ENCODE measurements around the gene TMEM59. TPM values are rescaled to one million over a fixed set of nuclear protein-coding genes. Genes with fewer than 3 reads are reported as not detected.
"Not testable (repeated sequence)": the region's sequence is repeated elsewhere in the genome, so short reads cannot be mapped to it uniquely, and the experiment has no call there.

Gene TMEM59
- total RNA-seq, 1 donor from 2014 or later, result 119 TPM

DNA sequence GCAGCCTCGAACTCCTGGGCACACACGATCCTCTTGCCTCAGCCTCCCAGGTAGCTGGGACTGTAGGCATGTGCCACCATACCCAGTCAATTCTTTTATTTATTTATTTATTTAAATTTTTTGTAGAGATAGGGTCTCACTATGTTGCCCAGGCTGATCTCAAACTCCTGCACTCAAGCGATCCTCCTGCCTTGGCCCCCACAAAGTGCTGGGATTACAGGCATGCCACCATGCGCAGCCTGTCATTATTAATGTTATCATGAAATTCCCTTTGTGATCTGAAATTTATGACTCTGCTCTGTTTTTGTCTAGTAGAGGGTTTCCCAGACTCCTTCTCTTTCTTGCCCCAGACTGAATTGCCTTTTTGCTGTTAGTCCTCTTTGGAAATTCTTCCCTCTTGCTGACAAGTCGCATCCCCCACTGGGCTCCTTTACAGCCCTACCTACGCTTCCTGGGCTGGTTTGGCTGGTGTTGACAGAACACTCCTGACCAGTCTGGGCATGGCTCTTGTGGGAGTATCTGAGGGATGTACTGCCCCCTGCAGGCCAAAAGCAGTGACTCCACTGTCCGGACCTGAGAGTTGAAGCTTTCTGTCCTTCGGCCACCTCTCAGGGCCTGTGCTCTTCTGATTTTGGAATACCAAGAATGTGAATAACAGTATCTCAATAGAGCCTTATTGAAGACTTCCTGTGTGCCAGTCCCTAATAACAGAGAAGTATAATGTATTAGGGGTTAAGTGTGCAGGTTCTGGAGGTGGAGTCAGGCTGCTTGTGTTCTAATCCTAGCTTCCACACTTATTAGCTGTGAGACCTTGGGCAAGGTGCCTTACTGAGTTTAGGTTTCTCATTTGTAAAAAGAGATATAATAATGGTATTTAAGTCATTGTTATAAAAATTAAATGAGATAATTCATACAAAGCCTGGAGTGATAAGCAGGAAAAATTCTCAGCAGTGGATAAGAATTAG, 28.6 kb upstream of the TMEM59 start:
- peak; percentile 33 for DNase-seq (ENCODE audit: low spot score)
- H3K27me3 Mint-ChIP-seq (ENCODE audit: insufficient read depth), result no peaks in the 10 kb centered on the region
- peaks cover 4% of the 10 kb centered on the region for H3K36me3 Mint-ChIP-seq (ENCODE audit: low read depth)
- no peak overlapping the region for H3K27ac Mint-ChIP-seq
- no peak overlapping the region for H3K4me3 Mint-ChIP-seq
- intact Hi-C loops (cut with micrococcal nuclease), result loop anchor here (1.0 kb wide), 3 partner anchors 11 to 220 kb away; partner anchors contain the start of genes TCEANC2 and TMEM59
- H3K4me1 Mint-ChIP-seq (ENCODE audit: low read depth), result peaks cover 11% of the 10 kb centered on the region
- H3K9me3 Mint-ChIP-seq, result no peaks in the 10 kb centered on the region

DNA sequence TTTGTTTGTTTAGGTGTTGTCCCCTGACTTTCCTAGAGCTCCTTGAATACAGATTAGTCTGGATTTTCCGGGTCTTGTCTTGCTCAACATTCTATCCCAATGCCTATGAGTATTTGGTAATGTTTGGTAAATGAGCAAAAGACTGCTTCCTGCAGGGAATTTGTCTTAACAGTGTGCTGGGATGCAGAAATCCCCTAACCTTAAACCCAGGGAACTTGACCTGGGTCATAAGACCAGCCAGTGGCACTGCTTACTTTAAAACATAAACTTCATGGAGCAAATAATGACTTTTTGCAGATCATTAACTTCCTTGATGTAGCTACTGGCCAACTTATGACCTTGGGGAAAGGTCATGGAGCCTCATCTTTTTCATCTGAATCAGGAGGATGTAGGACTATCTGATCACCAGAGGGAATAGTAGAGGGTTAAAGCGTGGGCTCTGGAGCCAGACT, 27.6 kb upstream of the TMEM59 start:
- intact Hi-C loops (cut with micrococcal nuclease), result loop anchor here (1.0 kb wide), 3 partner anchors 10 to 219 kb away; partner anchors contain the start of genes TCEANC2 and TMEM59
- peaks cover 4% of the 10 kb centered on the region for H3K36me3 Mint-ChIP-seq (ENCODE audit: low read depth)
- no peaks in the 10 kb centered on the region for H3K27me3 Mint-ChIP-seq (ENCODE audit: insufficient read depth)
- no peak for DNase-seq (ENCODE audit: low spot score)
- H3K9me3 Mint-ChIP-seq, result no peaks in the 10 kb centered on the region
- H3K4me1 Mint-ChIP-seq (ENCODE audit: low read depth), result peaks cover 11% of the 10 kb centered on the region
- no peak overlapping the region for H3K4me3 Mint-ChIP-seq
- H3K27ac Mint-ChIP-seq, result no peak overlapping the region

DNA sequence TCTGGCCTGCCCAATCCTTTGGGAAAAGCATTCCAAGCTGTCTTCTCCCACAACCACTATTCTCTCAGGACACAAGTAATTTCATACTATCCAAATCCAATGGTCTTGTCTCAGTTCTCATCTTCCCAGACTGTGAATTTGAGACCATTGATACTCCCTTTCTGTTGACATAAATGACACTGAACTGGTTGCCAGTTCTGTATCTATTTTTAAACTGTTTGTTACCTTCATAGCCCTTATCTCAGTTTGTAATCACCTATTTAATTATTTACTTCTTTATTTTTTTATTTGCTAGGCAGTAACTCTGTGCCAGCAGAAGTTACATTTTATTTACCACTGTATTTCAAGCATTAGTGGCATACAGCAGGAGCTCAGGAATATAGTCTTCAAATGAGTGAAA, 24.4 kb upstream of the TMEM59 start:
- intact Hi-C loops (cut with micrococcal nuclease), result no loop called here
- Mint-ChIP-seq H3K27ac (no peak overlapping the region), H3K9me3 (no peaks in the 10 kb centered on the region), H3K4me1 (ENCODE audit: low read depth) (peaks cover 11% of the 10 kb centered on the region), H3K4me3 (no peak overlapping the region), H3K36me3 (ENCODE audit: low read depth) (peaks cover 4% of the 10 kb centered on the region), H3K27me3 (ENCODE audit: insufficient read depth) (no peaks in the 10 kb centered on the region)
- no peak for DNase-seq (ENCODE audit: low spot score)

DNA sequence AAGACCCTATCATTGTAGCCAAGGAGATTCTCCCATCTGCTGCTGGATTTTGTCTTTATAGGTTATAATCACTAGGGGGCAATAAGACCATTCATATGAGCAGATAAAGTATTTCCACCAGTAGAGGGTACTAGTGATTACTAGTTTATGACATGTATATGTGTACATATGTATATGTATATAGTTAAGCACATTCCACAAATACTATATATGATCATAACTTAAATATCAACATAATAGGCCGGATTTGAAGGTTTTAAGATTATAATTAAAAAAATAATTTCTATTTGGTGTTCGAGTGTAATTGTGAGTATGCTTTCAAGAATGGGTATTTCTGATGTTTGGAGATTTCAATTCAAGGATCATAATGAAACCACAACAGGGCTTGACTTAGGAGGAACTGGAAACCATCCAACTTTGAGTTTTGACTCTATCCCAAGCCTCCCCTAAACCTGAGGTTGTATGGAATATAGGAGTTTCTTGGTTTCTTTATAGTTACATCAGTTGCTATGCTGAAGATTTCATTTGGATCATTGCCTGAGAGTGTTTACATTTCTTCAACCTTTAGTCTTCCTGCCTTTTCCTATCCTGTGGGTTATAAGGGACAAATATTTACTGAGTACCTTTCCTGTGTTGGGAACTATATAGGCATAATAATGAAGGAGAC, 17.3 kb upstream of the TMEM59 start:
- Mint-ChIP-seq H3K27ac (no peak overlapping the region), H3K4me3 (no peak overlapping the region), H3K36me3 (ENCODE audit: low read depth) (peaks cover 9% of the 10 kb centered on the region), H3K4me1 (ENCODE audit: low read depth) (no peaks in the 10 kb centered on the region), H3K27me3 (ENCODE audit: insufficient read depth) (no peaks in the 10 kb centered on the region), H3K9me3 (no peaks in the 10 kb centered on the region)
- DNase-seq (ENCODE audit: low spot score), result no peak
- intact Hi-C loops (cut with micrococcal nuclease), result loop anchor here (1.0 to 5.0 kb wide), 5 partner anchors 11 to 740 kb away; partner anchors contain the start of genes TCEANC2 and TMEM59

DNA sequence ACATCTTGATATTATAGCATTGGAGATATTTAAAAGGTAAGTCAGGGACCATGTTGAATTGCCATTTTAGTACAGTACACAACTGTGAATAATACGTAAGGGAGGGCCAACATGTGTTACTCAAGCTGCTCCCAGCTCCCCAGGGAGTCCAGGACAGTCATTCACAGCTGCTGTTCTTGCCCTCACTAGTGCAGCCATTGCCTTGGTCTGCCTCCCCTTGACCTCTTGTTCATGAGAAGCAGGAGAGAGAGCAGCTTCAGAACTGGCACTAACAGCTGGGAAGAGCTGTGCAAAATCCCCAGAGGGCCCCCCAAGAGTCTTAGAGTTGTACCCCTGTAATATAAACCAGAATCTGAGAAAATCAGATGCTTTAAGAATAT, 16.8 kb upstream of the TMEM59 start:
- no peak for DNase-seq (ENCODE audit: low spot score)

DNA sequence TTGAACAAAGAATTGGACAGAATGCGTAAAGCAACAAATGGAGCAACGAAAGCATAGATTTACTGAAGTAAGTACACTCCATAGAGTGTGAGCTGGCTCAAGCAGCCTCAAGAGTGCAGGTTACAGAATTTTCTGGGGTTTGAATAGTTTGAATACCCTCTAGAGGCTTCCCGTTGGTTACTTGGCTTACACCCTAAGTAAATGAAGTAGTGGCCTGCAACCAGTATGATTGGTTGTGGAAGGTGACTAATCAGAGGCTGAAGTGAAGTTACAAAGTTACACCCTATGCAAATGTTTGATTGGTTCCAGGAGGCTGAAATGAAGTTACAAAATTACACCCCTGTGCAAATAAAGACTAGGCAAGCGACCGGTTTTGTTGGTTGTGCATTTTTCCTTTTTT, 11.3 kb upstream of the TMEM59 start:
- no peaks in the 10 kb centered on the region for H3K4me1 Mint-ChIP-seq (ENCODE audit: low read depth)
- H3K27ac Mint-ChIP-seq, result no peak overlapping the region
- no peaks in the 10 kb centered on the region for H3K9me3 Mint-ChIP-seq
- H3K4me3 Mint-ChIP-seq, result no peak overlapping the region
- no peak for DNase-seq (ENCODE audit: low spot score)
- H3K36me3 Mint-ChIP-seq (ENCODE audit: low read depth), result peaks cover 5% of the 10 kb centered on the region
- intact Hi-C loops (cut with micrococcal nuclease), result no loop called here
- H3K27me3 Mint-ChIP-seq (ENCODE audit: insufficient read depth), result no peaks in the 10 kb centered on the region

More for the DNA sequence above, 16.8 kb upstream of the TMEM59 start:
- intact Hi-C loops (cut with micrococcal nuclease), result loop anchor here (1.0 to 5.0 kb wide), 5 partner anchors 12 to 741 kb away; partner anchors contain the start of genes TCEANC2 and TMEM59
- H3K4me3 Mint-ChIP-seq, result no peak overlapping the region
- H3K36me3 Mint-ChIP-seq (ENCODE audit: low read depth), result peaks cover 9% of the 10 kb centered on the region
- H3K4me1 Mint-ChIP-seq (ENCODE audit: low read depth), result no peaks in the 10 kb centered on the region
- no peak overlapping the region for H3K27ac Mint-ChIP-seq
- H3K27me3 Mint-ChIP-seq (ENCODE audit: insufficient read depth), result no peaks in the 10 kb centered on the region
- no peaks in the 10 kb centered on the region for H3K9me3 Mint-ChIP-seq

DNA sequence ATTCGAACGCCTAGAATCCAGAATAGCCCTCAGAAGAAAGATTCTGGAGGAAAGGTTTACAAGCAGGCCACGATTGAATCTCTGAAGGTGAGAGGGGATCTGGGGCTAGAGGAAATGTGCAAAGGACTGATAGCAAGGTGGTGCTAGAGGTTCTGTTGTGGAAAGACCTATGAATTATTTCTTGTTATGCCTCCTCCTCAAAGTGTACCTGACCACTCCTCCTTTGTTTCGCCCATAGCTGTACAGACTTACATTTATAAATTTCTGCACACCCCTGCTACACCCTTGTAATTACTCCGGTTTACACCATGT, 1.4 kb upstream of the TMEM59 start:
- Mint-ChIP-seq H3K27me3 (ENCODE audit: insufficient read depth) (no peaks in the 10 kb centered on the region), H3K36me3 (ENCODE audit: low read depth) (peaks cover 20% of the 10 kb centered on the region), H3K4me1 (ENCODE audit: low read depth) (peaks cover 29% of the 10 kb centered on the region), H3K9me3 (no peaks in the 10 kb centered on the region), H3K27ac (no peak overlapping the region), H3K4me3 (no peak overlapping the region)
- no peak for DNase-seq (ENCODE audit: low spot score)
- intact Hi-C loops (cut with micrococcal nuclease), result loop anchor here (5.0 kb wide), 2 partner anchors 1352 to 1997 kb away; partner anchors contain the start of genes BTF3L4 and TXNDC12

DNA sequence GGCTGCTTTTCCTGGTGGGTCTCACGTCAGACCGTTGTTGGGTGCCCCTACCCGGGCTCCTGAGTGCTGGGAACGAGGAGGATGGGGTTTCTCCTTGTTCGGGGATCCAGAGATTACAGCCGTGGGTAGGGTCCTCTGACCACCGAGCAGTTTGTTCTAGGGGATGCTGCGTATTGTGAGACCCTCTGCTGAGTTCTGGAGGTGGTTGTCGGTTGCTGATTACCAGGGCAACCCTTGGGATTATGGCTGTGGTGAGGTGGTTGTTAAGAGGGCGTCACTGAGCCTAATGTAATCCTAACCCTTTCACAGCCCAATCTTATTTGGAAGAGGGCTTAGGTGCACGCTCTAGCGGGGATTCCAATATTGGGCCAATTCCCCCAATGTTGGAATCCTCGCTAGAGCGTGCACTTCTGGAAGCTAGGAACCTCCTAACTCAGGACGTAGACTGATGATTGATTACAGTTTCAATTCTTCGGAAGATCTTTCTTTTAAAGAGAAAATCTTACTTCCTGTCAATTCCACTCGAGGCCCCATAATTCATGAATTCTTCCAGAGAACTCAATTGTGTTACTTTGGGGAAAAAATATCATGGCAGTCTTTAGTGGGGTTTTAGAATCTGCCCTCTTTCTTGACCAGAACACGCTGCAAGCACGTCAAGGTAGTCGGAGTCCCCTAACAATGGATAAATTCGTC, 887 bp upstream of the TMEM59 start:
- H3K9me3 Mint-ChIP-seq, result no peaks in the 10 kb centered on the region
- DNase-seq (ENCODE audit: low spot score), result no peak

DNA sequence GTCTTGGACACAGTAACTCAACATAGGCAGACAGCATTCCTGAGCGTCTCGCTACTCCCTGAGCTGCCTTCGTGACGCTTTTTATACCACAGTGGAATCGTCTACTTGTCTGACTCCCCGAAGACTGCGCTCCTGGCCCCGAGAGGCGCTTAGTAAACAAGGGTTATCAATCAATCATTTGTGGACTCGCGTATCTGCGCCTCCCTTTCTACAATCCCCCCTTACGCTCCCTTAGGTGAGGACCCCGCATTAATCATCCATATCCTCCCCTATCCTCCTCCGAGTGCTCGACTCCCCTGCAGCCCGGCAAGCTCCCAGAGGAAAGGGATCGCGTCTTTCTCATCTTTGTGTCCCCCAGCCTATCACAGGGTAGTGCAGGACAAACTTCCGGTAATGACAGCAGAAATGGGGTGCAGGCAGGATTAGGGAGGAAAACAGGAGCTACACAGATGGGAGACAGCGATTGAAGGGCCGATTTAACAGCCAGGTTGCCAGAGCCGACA, 522 bp downstream of the TMEM59 start:
- intact Hi-C loops (cut with micrococcal nuclease), result loop anchor here (1.0 to 5.0 kb wide), 5 partner anchors 163 to 1995 kb away; partner anchors contain the start of genes BTF3L4, TXNDC12 and YIPF1
- peak; percentile 31 for DNase-seq (ENCODE audit: low spot score)
- Mint-ChIP-seq H3K27me3 (ENCODE audit: insufficient read depth) (no peaks in the 10 kb centered on the region), H3K4me3 (no peak overlapping the region), H3K27ac (no peak overlapping the region), H3K9me3 (no peaks in the 10 kb centered on the region), H3K36me3 (ENCODE audit: low read depth) (peaks cover 9% of the 10 kb centered on the region), H3K4me1 (ENCODE audit: low read depth) (peaks cover 20% of the 10 kb centered on the region)

More for the DNA sequence above, 887 bp upstream of the TMEM59 start:
- intact Hi-C loops (cut with micrococcal nuclease), result loop anchor here (1.0 to 5.0 kb wide), 16 partner anchors 16 to 1997 kb away; partner anchors contain the start of genes BTF3L4, CYB5RL, DHCR24 and LRRC42
- Mint-ChIP-seq H3K27me3 (ENCODE audit: insufficient read depth) (no peaks in the 10 kb centered on the region), H3K4me1 (ENCODE audit: low read depth) (peaks cover 29% of the 10 kb centered on the region), H3K4me3 (no peak overlapping the region), H3K36me3 (ENCODE audit: low read depth) (peaks cover 17% of the 10 kb centered on the region), H3K27ac (no peak overlapping the region)

DNA sequence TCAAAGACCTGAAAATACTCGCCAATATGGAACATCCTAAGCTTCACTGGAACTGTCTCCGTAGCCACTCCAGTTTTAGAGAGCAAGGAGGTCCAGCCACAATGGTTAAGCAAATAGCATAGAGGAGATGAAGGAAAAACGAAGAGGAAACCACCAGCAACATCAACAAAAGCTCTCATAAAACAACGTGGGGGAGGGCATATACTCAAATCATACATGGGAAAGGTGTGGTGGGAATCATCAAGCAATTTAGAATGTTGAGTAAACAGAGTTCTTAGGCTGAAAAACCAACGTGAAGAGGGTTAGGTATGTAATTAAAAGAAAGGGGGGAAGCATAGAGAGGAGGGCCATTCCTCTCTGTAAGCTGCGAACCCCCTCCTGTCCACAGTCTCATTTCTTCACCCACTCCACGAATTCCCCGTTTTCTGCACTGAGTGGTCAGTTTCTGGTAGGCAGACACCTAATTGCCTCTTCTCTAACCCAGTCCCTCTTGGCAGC, 1.0 kb downstream of the TMEM59 start:
- Mint-ChIP-seq H3K27me3 (ENCODE audit: insufficient read depth) (no peaks in the 10 kb centered on the region), H3K9me3 (no peaks in the 10 kb centered on the region), H3K4me1 (ENCODE audit: low read depth) (peaks cover 18% of the 10 kb centered on the region), H3K4me3 (no peak overlapping the region), H3K27ac (no peak overlapping the region), H3K36me3 (ENCODE audit: low read depth) (peaks cover 6% of the 10 kb centered on the region)
- intact Hi-C loops (cut with micrococcal nuclease), result loop anchor here (1.0 to 5.0 kb wide), 5 partner anchors 163 to 1995 kb away; partner anchors contain the start of genes BTF3L4, TXNDC12 and YIPF1
- no peak for DNase-seq (ENCODE audit: low spot score)

DNA sequence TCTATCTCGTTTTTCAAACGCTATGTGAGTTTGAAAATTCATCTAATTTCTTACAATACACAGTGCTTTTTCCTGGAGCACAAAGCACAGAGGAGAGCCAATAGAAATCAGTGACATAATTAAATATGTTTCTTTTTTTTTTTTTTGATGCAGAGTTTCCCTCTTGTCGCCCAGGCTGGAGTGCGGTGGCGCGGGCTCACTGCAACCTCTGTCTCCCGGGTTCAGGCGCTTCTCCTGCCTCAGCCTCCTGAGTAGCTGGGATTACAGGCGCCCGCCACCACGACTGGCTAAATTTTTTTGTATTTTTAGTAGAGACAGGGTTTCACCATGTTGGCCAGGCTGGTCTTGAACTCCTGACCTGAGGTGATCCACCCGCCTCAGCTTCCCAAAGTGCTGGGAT, 2.6 kb downstream of the TMEM59 start:
- intact Hi-C loops (cut with micrococcal nuclease), result loop anchor here (5.0 kb wide), 2 partner anchors 1348 to 1993 kb away; partner anchors contain the start of genes BTF3L4 and TXNDC12
- H3K4me1 Mint-ChIP-seq (ENCODE audit: low read depth), result peaks cover 13% of the 10 kb centered on the region
- H3K27me3 Mint-ChIP-seq (ENCODE audit: insufficient read depth); H3K36me3 Mint-ChIP-seq (ENCODE audit: low read depth); H3K27ac Mint-ChIP-seq; H3K4me3 Mint-ChIP-seq; DNase-seq (ENCODE audit: low spot score); H3K9me3 Mint-ChIP-seq: not testable (repeated sequence)

Measured in activated T-helper 1 cell treated with anti-CD3 and anti-CD28 coated beads, Interleukin-12 subunit alpha, Interleukin-12 subunit beta, Interleukin-2, Interleukin-4 antibody, amounts not matched to agents 30 ng/mL and 10 ng/mL and 1 ng/mL, durations not matched to agents 14 hours and 24 hours and 36 hours (primary cell).